ENCODE data around the gene ZBTB7A.
"Not testable (repeated sequence)": the region's sequence is repeated elsewhere in the genome, so short reads cannot be mapped to it uniquely, and the experiment has no call there.

DNA sequence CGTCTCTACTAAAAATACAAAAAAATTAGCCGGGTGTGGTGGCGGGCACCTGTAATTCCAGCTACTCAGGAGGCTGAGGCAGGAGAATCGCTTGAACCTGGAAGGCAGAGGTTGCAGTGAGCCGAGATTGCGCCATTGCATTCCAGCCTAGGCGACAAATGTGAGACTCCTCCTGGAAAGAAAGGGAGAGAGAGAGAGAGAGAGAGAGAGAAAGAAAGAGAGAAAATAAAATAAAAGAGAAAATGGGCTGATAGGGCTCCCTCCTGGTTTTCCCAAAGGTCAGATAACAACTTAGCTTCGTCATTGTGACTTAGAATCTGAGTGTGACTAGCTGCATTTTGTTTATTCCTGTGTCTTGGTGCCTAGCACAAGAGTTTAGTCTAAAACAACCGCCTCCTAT lies 61.3 kb downstream of the ZBTB7A start:
- TF ChIP-seq, protein P1, sequence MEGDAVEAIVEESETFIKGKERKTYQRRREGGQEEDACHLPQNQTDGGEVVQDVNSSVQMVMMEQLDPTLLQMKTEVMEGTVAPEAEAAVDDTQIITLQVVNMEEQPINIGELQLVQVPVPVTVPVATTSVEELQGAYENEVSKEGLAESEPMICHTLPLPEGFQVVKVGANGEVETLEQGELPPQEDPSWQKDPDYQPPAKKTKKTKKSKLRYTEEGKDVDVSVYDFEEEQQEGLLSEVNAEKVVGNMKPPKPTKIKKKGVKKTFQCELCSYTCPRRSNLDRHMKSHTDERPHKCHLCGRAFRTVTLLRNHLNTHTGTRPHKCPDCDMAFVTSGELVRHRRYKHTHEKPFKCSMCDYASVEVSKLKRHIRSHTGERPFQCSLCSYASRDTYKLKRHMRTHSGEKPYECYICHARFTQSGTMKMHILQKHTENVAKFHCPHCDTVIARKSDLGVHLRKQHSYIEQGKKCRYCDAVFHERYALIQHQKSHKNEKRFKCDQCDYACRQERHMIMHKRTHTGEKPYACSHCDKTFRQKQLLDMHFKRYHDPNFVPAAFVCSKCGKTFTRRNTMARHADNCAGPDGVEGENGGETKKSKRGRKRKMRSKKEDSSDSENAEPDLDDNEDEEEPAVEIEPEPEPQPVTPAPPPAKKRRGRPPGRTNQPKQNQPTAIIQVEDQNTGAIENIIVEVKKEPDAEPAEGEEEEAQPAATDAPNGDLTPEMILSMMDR (IDR thresholded peaks at IDR 0.05; ENCODE audit: insufficient read depth, low read length) = not testable (repeated sequence)
- TF ChIP-seq SPI1 (IDR thresholded peaks at IDR 0.05; ENCODE audit: borderline replicate concordance, low read depth); POLR2AphosphoS5 (IDR thresholded peaks at IDR 0.05; ENCODE audit: low read depth); GABPA (IDR thresholded peaks at IDR 0.05; ENCODE audit: low read depth): not testable (repeated sequence)
- TF ChIP-seq, protein P2, sequence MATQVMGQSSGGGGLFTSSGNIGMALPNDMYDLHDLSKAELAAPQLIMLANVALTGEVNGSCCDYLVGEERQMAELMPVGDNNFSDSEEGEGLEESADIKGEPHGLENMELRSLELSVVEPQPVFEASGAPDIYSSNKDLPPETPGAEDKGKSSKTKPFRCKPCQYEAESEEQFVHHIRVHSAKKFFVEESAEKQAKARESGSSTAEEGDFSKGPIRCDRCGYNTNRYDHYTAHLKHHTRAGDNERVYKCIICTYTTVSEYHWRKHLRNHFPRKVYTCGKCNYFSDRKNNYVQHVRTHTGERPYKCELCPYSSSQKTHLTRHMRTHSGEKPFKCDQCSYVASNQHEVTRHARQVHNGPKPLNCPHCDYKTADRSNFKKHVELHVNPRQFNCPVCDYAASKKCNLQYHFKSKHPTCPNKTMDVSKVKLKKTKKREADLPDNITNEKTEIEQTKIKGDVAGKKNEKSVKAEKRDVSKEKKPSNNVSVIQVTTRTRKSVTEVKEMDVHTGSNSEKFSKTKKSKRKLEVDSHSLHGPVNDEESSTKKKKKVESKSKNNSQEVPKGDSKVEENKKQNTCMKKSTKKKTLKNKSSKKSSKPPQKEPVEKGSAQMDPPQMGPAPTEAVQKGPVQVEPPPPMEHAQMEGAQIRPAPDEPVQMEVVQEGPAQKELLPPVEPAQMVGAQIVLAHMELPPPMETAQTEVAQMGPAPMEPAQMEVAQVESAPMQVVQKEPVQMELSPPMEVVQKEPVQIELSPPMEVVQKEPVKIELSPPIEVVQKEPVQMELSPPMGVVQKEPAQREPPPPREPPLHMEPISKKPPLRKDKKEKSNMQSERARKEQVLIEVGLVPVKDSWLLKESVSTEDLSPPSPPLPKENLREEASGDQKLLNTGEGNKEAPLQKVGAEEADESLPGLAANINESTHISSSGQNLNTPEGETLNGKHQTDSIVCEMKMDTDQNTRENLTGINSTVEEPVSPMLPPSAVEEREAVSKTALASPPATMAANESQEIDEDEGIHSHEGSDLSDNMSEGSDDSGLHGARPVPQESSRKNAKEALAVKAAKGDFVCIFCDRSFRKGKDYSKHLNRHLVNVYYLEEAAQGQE (IDR thresholded peaks at IDR 0.05; ENCODE audit: insufficient replicate concordance, low read depth) = not testable (repeated sequence)

Data from HL-60 (cell line).